GM18951 (cell line): Measurements from ENCODE around the gene RNASE1.

Source experiments
- POLR2A ChIP-seq: IDR thresholded peaks from 4 replicates; pipeline ENCODE4 v1.6.1; 2011; ENCODE audit warnings: mild to moderate bottlenecking; ENCODE audit not compliant: insufficient read length, insufficient read depth; ENCODE audit errors: extremely low read depth
- in situ Hi-C: fragments of 300-500 bp; cut with MboI; formaldehyde crosslinking; loops from one replicate; pipeline ENCODE4 v1.12.0; 2022; ENCODE audit warnings: low sequenced_read_pairs, mixed read lengths, inconsistent platforms; ENCODE audit not compliant: unreplicated experiment

Gene RNASE1

DNA sequence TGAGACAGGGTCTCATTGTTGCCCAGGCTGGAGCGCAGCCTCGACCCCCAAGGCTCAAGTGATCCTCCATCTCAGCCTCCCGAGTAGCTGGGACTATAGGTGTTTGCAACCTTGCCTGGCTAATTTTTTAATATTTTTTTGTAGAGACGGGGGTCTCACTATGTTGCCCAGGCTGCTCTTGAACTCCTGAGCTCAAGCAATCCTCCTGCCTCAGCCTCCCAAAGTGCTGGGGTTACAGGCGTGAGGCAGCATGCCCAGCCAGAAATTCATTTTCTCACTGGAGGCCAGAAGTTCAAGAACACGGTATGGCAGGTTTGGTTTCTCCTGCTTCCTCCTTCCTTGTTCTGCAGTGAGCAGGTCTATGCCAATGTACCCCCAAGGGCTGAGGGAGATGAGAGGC lies 3.7 kb downstream of the RNASE1 start:
- TF ChIP-seq POLR2A = no peak
- in situ Hi-C loops = no loop called here

DNA sequence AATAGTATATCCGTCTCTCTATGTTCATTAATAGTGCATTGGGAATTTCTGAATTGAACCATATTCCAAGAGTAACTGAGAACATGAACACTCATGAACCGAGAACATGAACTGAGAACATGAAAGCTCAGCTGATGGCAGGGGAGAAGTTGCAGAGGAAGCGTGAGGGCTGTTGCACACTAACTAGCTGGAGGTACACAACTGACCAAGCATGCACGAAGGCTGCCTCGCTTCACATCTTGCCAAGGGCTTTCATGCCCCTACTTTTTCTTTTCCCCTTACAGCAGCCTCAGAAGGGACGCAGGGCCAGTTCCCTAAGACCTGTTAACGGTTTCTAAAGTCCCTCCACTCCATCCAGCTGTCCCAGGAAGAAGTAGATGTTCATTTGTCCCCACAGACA lies 4.3 kb downstream of the RNASE1 start:
- in situ Hi-C loops = no loop called here
- TF ChIP-seq POLR2A = no peak

DNA sequence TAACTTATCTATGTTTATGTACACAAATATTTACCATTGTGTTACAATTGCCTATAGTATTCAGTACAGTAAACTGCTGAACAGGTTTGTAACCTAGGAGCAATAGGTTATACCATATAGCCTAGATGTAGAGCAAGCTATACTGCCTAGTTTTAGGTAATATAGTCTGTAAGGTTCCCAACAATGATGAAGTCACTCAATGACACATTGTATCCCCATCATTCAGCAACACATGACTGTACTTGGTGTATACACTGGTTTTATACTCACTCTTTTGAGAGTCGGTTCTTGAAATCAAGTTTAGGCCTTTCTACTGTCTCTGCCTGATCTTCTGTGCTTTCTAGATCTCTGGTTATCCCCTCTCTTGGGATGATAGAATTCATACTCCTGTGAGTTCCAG lies 5.5 kb downstream of the RNASE1 start:
- in situ Hi-C loops = no loop called here
- no peak for TF ChIP-seq POLR2A

- no peak for TF ChIP-seq POLR2A
- in situ Hi-C loops = no loop called here
These were observed 7.8 kb downstream of the RNASE1 start for GRCh38 chr14:20794644-20795369.

- in situ Hi-C loops = no loop called here
- no peak for TF ChIP-seq POLR2A
These were observed 10.1 kb downstream of the RNASE1 start for GRCh38 chr14:20792556-20792955.

DNA sequence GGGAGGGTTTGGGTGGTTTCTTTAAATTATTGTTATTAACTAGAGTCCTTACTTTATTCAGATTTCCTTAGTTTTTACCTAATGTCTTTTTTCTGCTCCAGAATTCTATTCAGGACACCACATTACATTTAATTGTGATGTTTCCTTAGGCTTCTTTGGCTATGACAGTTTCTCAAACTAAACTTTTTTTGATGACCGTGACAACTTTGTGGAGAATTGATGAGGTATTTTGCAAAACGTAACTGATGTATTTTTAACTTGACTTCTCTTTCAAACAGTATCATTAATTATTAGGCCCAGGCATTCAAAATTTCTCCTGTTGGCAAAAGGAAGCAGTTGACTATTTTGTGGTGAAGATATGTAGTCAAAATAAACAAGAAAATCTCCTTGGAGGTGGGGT lies 11.0 kb downstream of the RNASE1 start:
- TF ChIP-seq POLR2A = no peak

GRCh38 chr14:20791187-20791586 lies 11.5 kb downstream of the RNASE1 start:
- in situ Hi-C loops = no loop called here
- TF ChIP-seq POLR2A = no peak

More for the DNA sequence above, 11.0 kb downstream of the RNASE1 start:
- in situ Hi-C loops = no loop called here

DNA sequence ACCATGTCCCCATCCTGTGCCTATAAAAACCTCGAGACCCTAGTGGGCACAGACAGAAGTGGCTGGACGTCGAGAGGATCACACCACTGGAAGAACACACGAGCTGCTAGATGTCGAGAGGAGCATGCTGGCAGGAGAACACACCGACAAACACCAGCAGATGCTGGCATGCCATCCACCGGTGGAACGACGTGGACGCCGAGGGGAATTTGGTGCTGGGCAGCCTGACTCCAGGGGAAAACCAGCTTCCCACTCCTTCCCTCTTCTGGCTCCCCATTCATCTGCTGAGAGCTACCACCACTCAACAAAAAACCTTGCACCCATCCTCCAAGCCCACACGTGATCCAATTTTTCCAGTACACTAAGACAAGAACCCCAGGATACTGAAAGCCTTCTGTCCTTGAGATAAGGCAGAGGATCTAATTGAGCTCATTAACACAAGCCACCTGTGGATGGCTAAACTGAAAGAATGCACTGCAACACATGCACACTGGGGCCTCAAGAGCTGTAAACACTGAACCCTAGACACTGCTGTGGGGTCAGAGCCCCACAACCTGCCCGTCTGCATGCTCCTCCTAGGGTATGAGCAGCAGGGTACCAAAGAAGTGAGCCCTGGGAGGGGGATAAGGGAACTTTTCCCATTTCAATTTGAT lies 12.1 kb downstream of the RNASE1 start:
- no peak for TF ChIP-seq POLR2A
- in situ Hi-C loops = no loop called here

DNA sequence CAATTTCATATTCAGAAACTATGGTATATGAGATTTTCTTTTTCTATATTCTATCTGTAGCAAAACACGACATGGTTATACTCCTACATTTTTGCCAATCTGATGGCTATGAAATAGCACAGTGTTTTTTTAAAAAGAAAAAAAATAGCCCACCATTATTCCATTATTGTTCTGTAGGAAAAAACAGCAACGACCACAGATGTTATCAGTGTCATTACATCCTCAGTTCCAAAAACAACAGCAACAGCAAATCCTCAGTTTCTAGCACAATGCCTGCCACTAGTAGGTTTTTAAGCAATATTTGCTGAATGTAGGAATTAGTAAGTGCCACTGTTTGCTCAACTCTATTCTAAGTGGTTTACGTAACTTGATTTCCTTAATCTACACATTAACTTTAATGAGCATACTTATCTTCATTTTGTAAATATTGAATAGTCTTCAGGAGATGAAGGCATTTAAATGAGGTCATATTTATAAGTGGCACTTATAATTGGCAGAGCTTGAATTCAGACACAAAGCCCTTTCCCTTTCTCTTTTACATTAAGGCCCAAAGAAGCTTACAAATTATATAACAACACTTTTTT lies 13.3 kb downstream of the RNASE1 start:
- in situ Hi-C loops = no loop called here
- no peak for TF ChIP-seq POLR2A

- in situ Hi-C loops = no loop called here
- TF ChIP-seq POLR2A = no peak
These were observed 15.6 kb downstream of the RNASE1 start for GRCh38 chr14:20787025-20787424.

GRCh38 chr14:20782280-20782890 lies 20.3 kb downstream of the RNASE1 start:
- TF ChIP-seq POLR2A = no peak
- in situ Hi-C loops = no loop called here

GRCh38 chr14:20781803-20782202 lies 20.8 kb downstream of the RNASE1 start:
- in situ Hi-C loops = no loop called here
- no peak for TF ChIP-seq POLR2A

DNA sequence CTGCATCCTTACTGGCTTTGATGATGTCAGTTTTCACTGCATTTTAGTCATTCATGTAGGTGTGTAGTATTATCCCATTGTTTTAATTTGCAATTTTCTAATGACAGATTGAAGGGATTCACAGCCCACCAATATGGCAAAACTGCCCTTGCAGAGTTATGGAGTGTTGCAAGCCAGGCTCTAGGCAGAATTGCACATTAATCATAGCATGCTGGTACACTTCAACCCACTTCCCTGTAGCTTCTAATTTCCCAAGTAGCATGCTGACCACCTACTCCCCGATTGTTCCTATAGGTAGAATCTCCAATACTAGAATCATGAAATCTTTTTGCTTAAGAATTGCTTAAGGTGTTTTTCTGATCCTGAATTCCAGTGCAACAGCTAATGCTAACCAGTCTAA lies 26.7 kb downstream of the RNASE1 start:
- no peak for TF ChIP-seq POLR2A
- in situ Hi-C loops = no loop called here

- no peak for TF ChIP-seq POLR2A
- in situ Hi-C loops = no loop called here
These were observed 27.6 kb downstream of the RNASE1 start for GRCh38 chr14:20775043-20775442.

DNA sequence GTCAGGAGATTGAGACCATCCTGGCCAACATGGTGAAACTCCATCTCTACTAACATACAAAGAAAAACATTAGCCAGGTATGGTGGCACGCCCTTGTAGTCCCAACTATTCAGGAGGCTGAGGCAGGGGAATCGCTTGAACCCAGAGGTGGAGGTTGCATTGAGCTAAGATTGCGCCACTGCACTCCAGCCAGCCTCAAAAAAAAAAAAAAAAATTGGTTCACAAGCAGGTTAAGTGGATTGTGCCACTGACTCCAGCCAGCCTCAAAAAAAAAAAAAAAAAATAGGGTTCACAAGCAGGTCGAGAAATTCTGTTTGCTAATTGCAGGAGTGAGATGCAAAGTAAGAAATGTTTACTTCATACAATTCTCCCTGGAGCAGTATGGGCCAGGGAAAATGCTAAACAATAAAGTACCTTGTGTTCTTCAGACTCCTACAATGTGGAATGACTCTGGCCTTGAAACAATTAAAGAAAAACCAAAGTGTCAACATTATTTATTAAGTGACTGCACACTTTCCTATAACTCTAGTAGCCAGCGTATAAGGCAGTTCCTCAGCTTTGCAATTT lies 28.3 kb downstream of the RNASE1 start:
- no peak for TF ChIP-seq POLR2A
- in situ Hi-C loops = no loop called here
